C1 segment of cervical spinal cord (tissue), 14 donors: ENCODE results near the gene OR4F17.
"Not testable (repeated sequence)": the region's sequence is repeated elsewhere in the genome, so short reads cannot be mapped to it uniquely, and the experiment has no call there.

ENCODE experiments used
- DNase-seq, 14 donors: peaks; one replicate each; lab custom pipeline; 2025; lab: John Stamatoyannopoulos, UW

OR4F17 gene

GRCh38 chr19:106804-107203, at the start of gene OR4F17:
Gene OR4F17, plus strand, starts transcription at chr19:107104. Its CDS starts 3,575 bp downstream, at chr19:110679.
- DNase-seq: not testable (repeated sequence)

- not testable (repeated sequence) for DNase-seq
Measured at GRCh38 chr19:70793-71192, 36.1 kb upstream of the OR4F17 start.

GRCh38 chr19:82864-83263, 24.0 kb upstream of the OR4F17 start:
- DNase-seq: not testable (repeated sequence)

DNA sequence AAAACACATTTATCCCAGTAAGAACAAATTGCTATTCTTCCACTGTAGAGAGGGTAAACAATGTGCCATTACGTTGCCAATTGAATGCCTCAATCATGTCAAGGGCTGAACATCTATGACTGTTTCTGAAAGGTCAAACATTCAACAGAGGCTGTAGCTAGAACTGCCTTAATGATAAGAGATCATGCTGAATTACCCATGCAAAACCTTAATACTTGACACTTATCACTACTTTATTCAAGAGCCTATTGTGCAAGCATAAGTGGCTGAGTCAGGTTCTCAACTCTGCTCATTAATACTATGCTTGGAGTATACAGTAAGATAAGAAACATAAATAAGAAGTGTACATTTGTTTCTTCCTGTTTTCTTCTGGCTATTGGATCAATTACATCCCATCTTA, 23.3 kb upstream of the OR4F17 start:
- DNase-seq: not testable (repeated sequence)

GRCh38 chr19:90678-91077, 16.2 kb upstream of the OR4F17 start:
- DNase-seq: not testable (repeated sequence)

GRCh38 chr19:94794-95193, 12.1 kb upstream of the OR4F17 start:
- not testable (repeated sequence) for DNase-seq

GRCh38 chr19:97647-98046, 9.3 kb upstream of the OR4F17 start:
- DNase-seq: not testable (repeated sequence)

GRCh38 chr19:120443-121140, 13.7 kb downstream of the OR4F17 start:
- not testable (repeated sequence) for DNase-seq
